Activated T-helper 1 cell treated with Interleukin-2 at 50 U/mL for 16 hours (primary cell): Measurements from ENCODE around the gene CNN3.

Experiments
- DNase-seq: peaks from one replicate; pipeline ENCODE4 v3.0.0-alpha.2; 2020; ENCODE audit warnings: low read depth

Gene CNN3

GRCh38 chr1:94887603-94888171 lies 39.2 kb downstream of the CNN3 start:
- DNase-seq = no peak

GRCh38 chr1:94887106-94887505 lies 39.8 kb downstream of the CNN3 start:
- no peak for DNase-seq

- DNase-seq = no peak
Observed at GRCh38 chr1:94886361-94886760, 40.5 kb downstream of the CNN3 start.

- no peak for DNase-seq
Observed at GRCh38 chr1:94884507-94884906, 42.4 kb downstream of the CNN3 start.

GRCh38 chr1:94884106-94884505 lies 42.8 kb downstream of the CNN3 start:
- no peak for DNase-seq

- no peak for DNase-seq
Observed at GRCh38 chr1:94883691-94884090, 43.2 kb downstream of the CNN3 start.

- no peak for DNase-seq
Observed at GRCh38 chr1:94878329-94878728, 48.6 kb downstream of the CNN3 start.

GRCh38 chr1:94876362-94876761 lies 50.5 kb downstream of the CNN3 start:
- DNase-seq = no peak

GRCh38 chr1:94875794-94876193 lies 51.1 kb downstream of the CNN3 start:
- no peak for DNase-seq

GRCh38 chr1:94874423-94874822 lies 52.5 kb downstream of the CNN3 start:
- no peak for DNase-seq

- DNase-seq = no peak
Observed at GRCh38 chr1:94873520-94874351, 53.2 kb downstream of the CNN3 start.

GRCh38 chr1:94872771-94873495 lies 54.0 kb downstream of the CNN3 start:
- DNase-seq = no peak

- no peak for DNase-seq
Observed at GRCh38 chr1:94871031-94871430, 55.9 kb downstream of the CNN3 start.

GRCh38 chr1:94866164-94866807 lies 60.6 kb downstream of the CNN3 start:
- no peak for DNase-seq

- DNase-seq = no peak
Observed at GRCh38 chr1:94865360-94865759, 61.5 kb downstream of the CNN3 start.

GRCh38 chr1:94864821-94865220 lies 62.1 kb downstream of the CNN3 start:
- no peak for DNase-seq

- no peak for DNase-seq
Observed at GRCh38 chr1:94863919-94864318, 63.0 kb downstream of the CNN3 start.

GRCh38 chr1:94863297-94863911 lies 63.5 kb downstream of the CNN3 start:
- DNase-seq = no peak

GRCh38 chr1:94862718-94863117 lies 64.2 kb downstream of the CNN3 start:
- DNase-seq = no peak

- DNase-seq = no peak
Observed at GRCh38 chr1:94859174-94859573, 67.7 kb downstream of the CNN3 start.

- no peak for DNase-seq
Observed at GRCh38 chr1:94858276-94858675, 68.6 kb downstream of the CNN3 start.

GRCh38 chr1:94856868-94857267 lies 70.0 kb downstream of the CNN3 start:
- DNase-seq = no peak
